Mesodermal cell (in vitro differentiated cells): ENCODE results near the gene ICA1.

Experiments used
- H3K27ac ChIP-seq: 2 replicates; pipeline ENCODE4 v1.7.0; 2013; ENCODE audit warnings: mild to moderate bottlenecking, low read depth, low read length, moderate library complexity; ENCODE audit not compliant: severe bottlenecking
- H3K36me3 ChIP-seq: 2 replicates; pipeline ENCODE4 v1.7.1; 2013; ENCODE audit warnings: mild to moderate bottlenecking, low read length, moderate library complexity; ENCODE audit not compliant: control insufficient read depth, insufficient read depth
- H3K4me1 ChIP-seq: one replicate; pipeline ENCODE4 v1.7.1; 2013; ENCODE audit warnings: mild to moderate bottlenecking, low read length; ENCODE audit not compliant: insufficient read depth, control insufficient read depth, poor library complexity, severe bottlenecking
- H3K4me3 ChIP-seq: 2 replicates; pipeline ENCODE4 v1.7.0; 2013; ENCODE audit warnings: low read length, control low read depth, mild to moderate bottlenecking; ENCODE audit not compliant: insufficient read depth, poor library complexity, severe bottlenecking; ENCODE audit errors: extremely low read depth
- H3K9me3 ChIP-seq: 2 replicates; pipeline ENCODE4 v1.7.1; 2013; ENCODE audit warnings: mild to moderate bottlenecking, low read length, moderate library complexity; ENCODE audit not compliant: control insufficient read depth
- WGBS, 2 experiments: methylation state at CpG; one replicate each; pipeline ENCODE4 v1.1.5; 2013; ENCODE audit warnings: missing lambda C conversion rate in 2 of 2; ENCODE audit not compliant: insufficient coverage in 2 of 2; 5-methylcytosine and 5-hydroxymethylcytosine counted together

Gene ICA1

DNA sequence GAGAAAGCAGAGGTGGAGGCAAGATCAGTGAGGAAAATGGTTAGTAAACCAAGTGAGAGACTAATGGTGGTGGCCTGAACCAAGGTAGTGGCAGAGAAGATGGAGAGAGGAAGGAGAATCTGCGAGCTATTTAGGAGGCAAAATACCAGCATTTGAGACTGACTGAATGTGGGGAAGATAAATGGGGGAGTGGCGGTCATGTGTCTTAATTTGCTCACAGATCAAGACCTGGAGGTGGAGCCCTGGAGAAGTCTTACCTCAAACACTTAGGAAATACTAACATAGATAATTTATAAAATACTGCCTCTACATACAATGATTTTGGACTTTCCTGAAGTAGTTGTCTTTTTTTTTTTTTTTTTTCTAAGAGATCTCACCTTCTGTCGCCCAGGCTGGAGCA, 34.7 kb downstream of the ICA1 start:
- H3K36me3 ChIP-seq = no peaks in the 10 kb centered on the region
- no peak overlapping the region for H3K27ac ChIP-seq
- WGBS, 2 experiments = 71 to 89% methylated on average over 1 of the region's 3 CpGs
- no peak overlapping the region for H3K4me3 ChIP-seq
- H3K4me1 ChIP-seq = no peaks in the 10 kb centered on the region
- no peaks in the 10 kb centered on the region for H3K9me3 ChIP-seq

DNA sequence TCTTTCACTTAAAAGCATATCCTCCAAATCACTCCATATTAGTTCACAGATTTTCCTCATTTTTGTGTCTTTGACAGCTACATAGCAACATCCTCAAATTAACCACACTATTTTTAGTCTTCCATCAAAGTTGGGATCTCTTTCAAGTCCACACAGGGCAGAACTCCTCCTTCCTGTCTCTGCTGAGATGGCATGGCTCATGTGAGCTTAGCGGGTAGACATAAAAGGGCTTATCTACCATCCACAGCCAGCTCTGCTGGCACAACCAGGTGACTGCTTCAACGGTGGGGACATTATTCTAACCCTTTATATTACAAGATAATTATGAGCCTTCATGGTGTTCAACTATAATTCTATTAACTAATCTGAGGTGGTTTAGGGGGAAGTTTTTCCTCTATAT, 35.5 kb downstream of the ICA1 start:
- Histone ChIP-seq H3K4me1 (peaks cover 1% of the 10 kb centered on the region), H3K9me3 (no peaks in the 10 kb centered on the region), H3K27ac (no peak overlapping the region), H3K4me3 (no peak overlapping the region), H3K36me3 (no peaks in the 10 kb centered on the region)
- WGBS, 2 experiments = no CpG with 5 or more reads among the region's 2 CpGs

DNA sequence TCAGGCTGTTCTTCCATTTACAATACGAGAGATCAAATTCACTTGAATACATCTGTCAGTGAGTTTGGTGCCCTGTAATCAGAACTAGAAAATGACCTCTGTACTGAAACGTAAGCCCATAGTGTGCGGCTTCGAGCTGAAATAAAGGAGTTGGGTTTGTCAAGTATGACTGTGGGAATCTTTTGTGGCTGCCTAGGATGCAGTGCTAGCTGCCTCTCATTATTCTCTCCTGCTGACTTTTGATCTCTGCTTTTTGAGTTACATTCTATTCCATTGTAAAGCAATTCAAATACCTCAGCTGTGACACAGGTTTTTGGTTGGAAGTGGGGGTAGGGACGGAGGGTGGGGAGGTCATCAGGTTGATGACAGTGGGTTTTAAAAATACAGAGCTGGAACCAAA, 40.4 kb downstream of the ICA1 start:
- peaks cover 5% of the 10 kb centered on the region for H3K4me1 ChIP-seq
- no peak overlapping the region for H3K27ac ChIP-seq
- H3K9me3 ChIP-seq = no peaks in the 10 kb centered on the region
- H3K4me3 ChIP-seq = no peak overlapping the region
- 50 to 69% methylated on average over 2 to 4 of the region's 5 CpGs for WGBS, 2 experiments
- H3K36me3 ChIP-seq = no peaks in the 10 kb centered on the region

DNA sequence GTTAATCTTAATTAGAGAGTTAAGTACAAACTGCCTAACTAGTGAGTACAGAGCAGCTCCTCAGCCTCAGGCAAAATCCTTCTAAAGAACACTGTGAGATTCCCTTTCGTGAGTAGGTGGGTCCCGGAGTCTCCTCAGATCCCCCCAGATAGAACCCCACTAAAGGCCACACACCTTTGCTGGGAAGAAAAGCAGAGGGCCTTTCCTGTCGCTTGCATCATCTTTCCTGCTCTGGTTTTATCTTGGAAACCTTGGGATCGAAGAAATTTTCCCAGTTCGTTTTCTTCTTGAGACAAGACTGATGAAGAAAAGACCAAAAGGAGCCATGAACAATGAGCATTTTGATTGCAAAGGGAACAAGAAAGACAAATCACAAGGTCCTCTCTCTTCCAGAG, 40.9 kb downstream of the ICA1 start:
- no peak overlapping the region for H3K4me3 ChIP-seq
- WGBS, 2 experiments = 77 to 81% methylated on average over 3 to 5 of the region's 5 CpGs
- peaks cover 5% of the 10 kb centered on the region for H3K4me1 ChIP-seq
- H3K36me3 ChIP-seq = no peaks in the 10 kb centered on the region
- H3K9me3 ChIP-seq = no peaks in the 10 kb centered on the region
- H3K27ac ChIP-seq = no peak overlapping the region

DNA sequence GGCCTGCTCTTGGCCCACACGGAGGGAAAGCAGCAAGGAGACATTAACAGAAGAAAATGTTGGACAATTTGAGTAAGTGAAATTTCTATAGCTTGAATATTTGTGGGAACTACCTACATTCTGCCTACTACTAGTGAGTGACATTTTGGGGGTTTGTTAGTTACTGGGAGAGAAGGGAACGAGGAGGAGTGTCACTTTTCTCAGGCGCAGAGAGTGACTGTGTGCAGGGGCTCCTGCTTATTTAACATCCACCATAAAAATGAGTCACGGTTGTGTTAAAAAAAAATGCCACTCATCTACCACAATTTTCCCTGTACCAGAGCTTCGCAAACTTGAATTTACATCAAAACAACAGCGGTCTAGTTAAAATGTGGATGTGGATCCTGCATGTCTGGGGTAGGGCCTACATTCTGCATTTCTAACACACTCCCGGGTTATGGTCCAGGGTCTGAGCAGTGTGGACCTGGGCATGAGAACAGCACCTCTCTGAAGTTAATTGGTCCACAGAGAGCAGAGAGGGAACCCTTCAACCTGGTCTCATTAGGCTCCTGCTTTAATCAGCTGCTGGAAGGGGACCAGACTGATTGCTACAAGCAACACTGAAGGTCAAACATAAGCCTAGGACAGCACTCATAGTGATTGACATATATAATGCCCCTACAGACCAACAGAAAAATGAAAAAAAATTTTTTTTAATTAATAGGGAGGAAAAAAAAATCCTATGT, 41.4 kb downstream of the ICA1 start:
- no peaks in the 10 kb centered on the region for H3K9me3 ChIP-seq
- H3K27ac ChIP-seq = no peak overlapping the region
- no peaks in the 10 kb centered on the region for H3K36me3 ChIP-seq
- peaks cover 5% of the 10 kb centered on the region for H3K4me1 ChIP-seq
- H3K4me3 ChIP-seq = no peak overlapping the region
- WGBS, 2 experiments = 73 to 100% methylated on average over 1 to 3 of the region's 7 CpGs

DNA sequence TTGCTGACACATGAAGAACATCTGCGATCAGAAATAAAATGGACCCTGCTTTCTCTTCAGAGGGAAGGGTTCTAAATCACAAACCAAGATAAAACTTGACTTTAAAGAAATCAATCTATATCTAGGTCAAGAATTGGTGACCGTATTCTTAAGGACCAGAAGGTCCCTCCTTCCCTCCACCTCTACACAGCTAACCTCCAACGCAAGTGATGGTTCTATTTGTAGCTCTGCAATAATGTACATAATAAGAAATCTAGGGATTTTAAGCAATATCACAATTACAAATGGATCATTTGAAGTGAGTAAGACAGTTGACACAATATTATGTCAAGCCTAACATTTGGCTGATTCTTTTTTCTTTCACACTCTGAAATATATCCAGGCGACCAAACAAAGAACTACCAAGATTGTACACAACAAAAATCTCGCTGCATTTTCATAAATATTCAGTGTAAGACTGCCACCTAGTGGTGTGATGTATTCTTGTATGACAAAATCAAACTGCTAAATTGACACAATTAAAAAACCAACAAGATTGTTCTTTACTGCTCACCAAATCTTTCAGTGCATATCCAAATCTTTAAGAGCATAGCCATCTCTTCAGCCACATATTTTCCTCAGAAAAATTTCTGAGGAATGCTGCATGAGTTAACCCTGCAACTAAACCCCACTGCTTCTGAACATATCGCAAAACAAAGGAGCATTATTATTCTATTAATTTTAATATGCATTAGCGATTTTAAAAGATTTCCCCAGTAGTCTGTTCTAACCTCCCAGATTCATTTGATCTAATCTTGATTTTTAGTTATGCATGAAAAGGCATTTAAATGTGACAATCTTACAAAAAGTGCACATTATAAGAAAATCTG, 44.5 kb downstream of the ICA1 start:
- WGBS, 2 experiments = 100% methylated on average over 1 of the region's 7 CpGs; no CpG with 5 or more reads in 1 of the 2 experiments
- Histone ChIP-seq H3K9me3 (no peaks in the 10 kb centered on the region), H3K27ac (no peak overlapping the region), H3K4me3 (no peak overlapping the region), H3K36me3 (no peaks in the 10 kb centered on the region), H3K4me1 (peaks cover 8% of the 10 kb centered on the region)

DNA sequence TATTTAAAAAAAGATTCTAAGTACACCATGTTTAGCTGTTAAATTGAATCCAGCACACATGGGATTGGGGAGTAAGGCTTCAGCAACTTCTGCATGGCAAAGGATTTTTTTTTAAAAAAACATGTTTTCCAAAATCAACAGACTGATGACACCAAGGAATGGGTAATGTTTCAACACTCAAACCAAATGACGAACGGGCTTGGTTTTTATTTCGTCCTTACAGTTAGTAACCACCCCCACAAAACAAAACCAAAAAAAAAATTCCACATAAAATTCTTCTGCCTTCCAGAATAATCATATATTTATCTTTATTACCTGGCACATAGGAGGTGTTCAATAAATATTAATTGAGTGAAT, 45.7 kb downstream of the ICA1 start:
- WGBS, 2 experiments = 79% methylated on average over 3 of the region's 3 CpGs; no CpG with 5 or more reads in 1 of the 2 experiments
- H3K36me3 ChIP-seq = no peaks in the 10 kb centered on the region
- H3K4me1 ChIP-seq = peaks cover 5% of the 10 kb centered on the region
- H3K27ac ChIP-seq = no peak overlapping the region
- no peak overlapping the region for H3K4me3 ChIP-seq
- H3K9me3 ChIP-seq = no peaks in the 10 kb centered on the region

DNA sequence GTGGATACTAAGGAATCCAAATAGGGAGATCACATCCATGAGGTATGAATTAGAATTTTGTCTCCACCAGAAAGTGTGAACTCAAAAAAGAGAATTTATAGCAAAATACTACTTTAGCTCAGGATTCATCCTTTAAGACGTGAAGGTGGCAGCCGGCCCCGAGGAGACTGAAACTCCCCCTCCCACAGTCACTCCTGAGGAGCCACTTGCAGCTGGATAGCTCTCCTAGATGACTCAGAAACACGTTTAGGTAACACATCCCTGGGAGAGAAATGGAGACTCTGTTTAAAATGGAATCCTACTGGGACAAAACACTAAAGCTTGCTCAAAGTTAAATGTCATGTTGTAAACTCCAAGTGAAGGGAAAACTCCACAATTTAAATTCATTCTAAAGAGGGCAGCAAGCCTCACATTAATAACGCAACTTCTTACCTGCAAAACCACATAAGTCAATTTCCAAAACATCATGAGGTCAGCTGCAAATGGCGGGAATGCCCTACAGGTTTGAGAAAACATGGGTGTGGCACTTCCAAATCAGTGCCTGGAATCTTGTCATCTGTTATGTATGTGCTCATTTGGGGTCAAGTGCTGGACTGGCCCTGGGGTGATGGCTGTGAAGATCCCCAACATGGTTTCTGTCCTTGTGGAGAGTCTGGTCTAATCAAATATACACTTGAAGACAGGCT, 46.2 kb downstream of the ICA1 start:
- no peak overlapping the region for H3K27ac ChIP-seq
- H3K36me3 ChIP-seq = no peaks in the 10 kb centered on the region
- WGBS, 2 experiments = 53 to 74% methylated on average over 2 to 3 of the region's 6 CpGs
- no peak overlapping the region for H3K4me3 ChIP-seq
- no peaks in the 10 kb centered on the region for H3K9me3 ChIP-seq
- peaks cover 3% of the 10 kb centered on the region for H3K4me1 ChIP-seq

DNA sequence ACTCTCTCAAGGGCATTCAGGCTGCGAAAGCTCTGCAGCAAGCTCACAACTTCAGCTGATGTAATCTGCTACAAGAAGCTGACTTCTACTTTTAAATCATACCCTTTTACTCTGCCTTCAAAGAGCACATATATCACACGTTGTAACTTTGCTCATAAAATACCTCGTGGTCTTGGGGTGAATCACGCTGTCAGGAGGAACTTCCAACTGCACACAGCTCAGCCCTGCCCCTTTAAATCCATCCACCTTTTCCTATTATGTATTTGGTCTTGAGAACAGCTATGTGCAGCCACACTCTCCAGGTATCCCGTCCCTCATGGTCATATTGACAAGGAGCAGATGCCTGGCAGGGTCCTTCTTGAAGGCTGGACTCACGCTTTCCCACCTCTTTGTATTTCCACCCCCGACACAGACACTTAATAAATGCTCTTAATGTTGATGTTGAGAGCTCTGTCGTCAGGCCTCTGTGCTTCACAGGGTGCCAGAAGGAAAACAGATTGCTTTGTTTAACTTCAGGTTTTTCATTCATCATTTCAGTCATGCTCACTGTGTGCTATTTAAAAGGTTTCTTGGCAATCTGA, 47.6 kb downstream of the ICA1 start:
- Histone ChIP-seq H3K27ac (peak overlapping the region; percentile 24), H3K9me3 (no peaks in the 10 kb centered on the region), H3K4me1 (peaks cover 3% of the 10 kb centered on the region), H3K36me3 (no peaks in the 10 kb centered on the region), H3K4me3 (no peak overlapping the region)
- 84 to 88% methylated on average over 5 to 6 of the region's 8 CpGs for WGBS, 2 experiments

DNA sequence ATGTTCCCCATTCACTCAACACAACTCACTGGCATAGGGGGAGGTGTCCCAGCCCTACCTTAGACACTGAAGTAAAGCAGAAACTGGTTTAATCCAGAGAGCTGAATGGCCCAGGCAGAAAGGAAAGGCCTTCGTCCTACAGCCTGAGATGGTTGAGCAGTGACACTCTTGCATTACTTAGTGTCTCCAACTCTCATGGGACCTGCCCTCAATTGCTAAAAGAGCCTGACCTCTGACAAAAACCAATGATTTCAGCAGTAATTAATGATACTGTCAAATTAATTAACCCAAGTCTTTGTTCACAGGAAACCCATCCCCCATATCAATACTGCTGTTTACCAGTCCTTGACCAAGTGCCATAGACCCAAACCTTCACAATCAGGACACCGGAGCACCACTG, 48.6 kb downstream of the ICA1 start:
- no peaks in the 10 kb centered on the region for H3K9me3 ChIP-seq
- no peak overlapping the region for H3K4me3 ChIP-seq
- H3K36me3 ChIP-seq = no peaks in the 10 kb centered on the region
- peaks cover 3% of the 10 kb centered on the region for H3K4me1 ChIP-seq
- H3K27ac ChIP-seq = peak overlapping the region; percentile 37
- WGBS, 2 experiments = 100% methylated on average over 1 of the region's 2 CpGs
